Left ventricle myocardium superior (tissue), 1 donor: ENCODE measurements around the gene PPP2R5B. TPM values are rescaled to one million over a fixed set of nuclear protein-coding genes. Genes with fewer than 3 reads are reported as not detected.
A peak's percentile ranks its signal among the peaks of the same experiment; 100 is the strongest.

Experiments
- ATAC-seq: fragments of 200-7000 bp; cut with Tn5 transposase; one replicate; pipeline ENCODE4 v1.9.1; 2020; ENCODE audit warnings: mild to moderate bottlenecking, moderate library complexity
- DNase-seq: peaks from one replicate; pipeline ENCODE4 v3.0.0-alpha.2; 2020
- intact Hi-C: fragments of 100-400 bp; cut with micrococcal nuclease; formaldehyde crosslinking; loops from one replicate; pipeline ENCODE4 v1.11.0; 2022
- long read RNA-seq: library from polyadenylated mRNA; unstranded; transcript quantifications from one replicate; pipeline ENCODE4 v2.0.0, GENCODE V29; 2021
- total RNA-seq: library from RNA; stranded (reverse); fragmentation: NEBNext Ultra II Directional; extraction: Animal tissue kit (Norgen Biotek cat#: 25700); gene quantifications from one replicate; pipeline ENCODE4 v1.2.1, GENCODE V29; 2021
- donor health status: DM: no; HTN: yes; CAD: no; lungs with severe emphysema.

The PPP2R5B gene
- total RNA-seq, result 18.4 TPM
- long read RNA-seq, transcript PPP2R5B-201 (14 exons, 2,745 nt), result major isoform, 10 of 46 reads
- long read RNA-seq, partial matches to known transcripts, result 25 of 46 reads
- long read RNA-seq, other reads (novel, unspliced or antisense), result 11 of 46 reads

GRCh38 chr11:64923944-64924909 lies at the start of gene PPP2R5B:
Gene PPP2R5B, plus strand, starts transcription at chr11:64924689. Its CDS starts 1,046 bp downstream, at chr11:64925735.
- intact Hi-C loops, result no loop called here
- ATAC-seq (peak; percentile 96), DNase-seq (peak; percentile 96)

DNA sequence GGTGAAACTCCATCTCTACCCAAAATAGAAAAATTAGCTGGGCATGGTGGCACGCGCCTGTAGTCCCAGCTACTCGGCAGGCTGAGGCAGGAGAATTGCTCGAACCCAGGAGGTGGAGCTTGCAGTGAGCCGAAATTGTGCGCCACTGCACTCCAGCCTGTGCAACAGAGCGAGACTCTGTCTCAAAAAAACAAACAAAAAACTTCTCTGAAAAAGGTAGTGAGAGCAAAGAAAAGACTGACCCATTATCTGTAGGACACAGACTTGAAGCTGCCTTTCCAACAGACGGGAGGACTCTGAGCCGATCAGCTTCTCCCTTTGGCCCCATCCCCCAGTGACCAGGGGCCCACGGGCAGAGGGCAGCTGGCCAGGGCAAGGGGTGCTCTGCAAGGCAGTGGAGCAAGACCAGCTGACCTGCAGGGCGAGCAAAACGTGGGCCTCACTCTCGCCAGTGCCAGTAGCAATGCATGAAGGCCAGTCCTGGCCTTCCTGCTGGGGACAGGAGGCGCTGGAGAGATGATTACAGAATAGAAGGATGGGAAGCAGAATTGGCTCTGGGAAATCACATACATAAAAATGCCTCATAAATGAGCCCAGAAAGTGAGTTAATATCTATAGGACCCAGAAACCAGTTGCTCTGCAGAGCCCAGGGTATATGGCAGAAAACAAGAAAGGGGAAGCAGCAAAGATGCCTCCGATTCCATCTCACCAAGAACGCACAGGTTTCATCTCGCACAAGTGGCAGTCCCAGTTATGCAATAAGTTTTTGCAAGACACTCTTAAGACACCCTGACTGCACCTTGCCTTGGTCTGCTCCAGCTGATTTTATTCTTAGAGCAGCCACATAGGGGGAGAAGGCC lies 48.9 kb upstream of the PPP2R5B start:
- intact Hi-C loops, result no loop called here
- ATAC-seq, result no peak

DNA sequence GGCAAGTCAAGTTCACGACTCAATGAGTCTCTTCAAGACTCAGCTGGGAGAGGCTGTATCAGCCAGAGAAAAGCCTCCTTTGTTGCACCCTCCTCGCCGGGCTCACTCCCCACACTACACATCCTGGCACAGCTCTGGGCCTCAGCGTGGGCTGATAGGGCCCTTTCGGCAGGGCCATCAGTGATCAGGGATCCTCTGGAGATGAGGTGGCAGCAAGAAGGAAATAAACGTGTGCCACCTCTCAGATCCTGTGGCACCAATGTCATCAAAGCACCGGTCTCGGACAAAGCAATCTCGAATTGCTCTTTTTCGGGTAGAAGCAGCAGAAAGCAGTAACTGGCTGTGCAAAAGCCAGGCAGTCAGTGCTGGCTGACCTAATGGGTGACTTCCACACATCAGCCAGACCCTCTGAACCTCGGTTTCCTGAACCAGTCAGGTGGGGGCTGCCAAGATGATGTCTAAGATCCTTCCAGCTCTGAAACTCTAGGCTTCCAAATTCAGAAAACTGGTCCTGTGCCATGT lies 48.2 kb upstream of the PPP2R5B start:
- intact Hi-C loops, result no loop called here
- DNase-seq (no peak), ATAC-seq (no peak)

More for the DNA sequence above, 48.9 kb upstream of the PPP2R5B start:
- DNase-seq, result no peak

- DNase-seq, result peak; percentile 59
- intact Hi-C loops, result no loop called here
Observed at GRCh38 chr11:64876835-64877341, 47.6 kb upstream of the PPP2R5B start.

DNA sequence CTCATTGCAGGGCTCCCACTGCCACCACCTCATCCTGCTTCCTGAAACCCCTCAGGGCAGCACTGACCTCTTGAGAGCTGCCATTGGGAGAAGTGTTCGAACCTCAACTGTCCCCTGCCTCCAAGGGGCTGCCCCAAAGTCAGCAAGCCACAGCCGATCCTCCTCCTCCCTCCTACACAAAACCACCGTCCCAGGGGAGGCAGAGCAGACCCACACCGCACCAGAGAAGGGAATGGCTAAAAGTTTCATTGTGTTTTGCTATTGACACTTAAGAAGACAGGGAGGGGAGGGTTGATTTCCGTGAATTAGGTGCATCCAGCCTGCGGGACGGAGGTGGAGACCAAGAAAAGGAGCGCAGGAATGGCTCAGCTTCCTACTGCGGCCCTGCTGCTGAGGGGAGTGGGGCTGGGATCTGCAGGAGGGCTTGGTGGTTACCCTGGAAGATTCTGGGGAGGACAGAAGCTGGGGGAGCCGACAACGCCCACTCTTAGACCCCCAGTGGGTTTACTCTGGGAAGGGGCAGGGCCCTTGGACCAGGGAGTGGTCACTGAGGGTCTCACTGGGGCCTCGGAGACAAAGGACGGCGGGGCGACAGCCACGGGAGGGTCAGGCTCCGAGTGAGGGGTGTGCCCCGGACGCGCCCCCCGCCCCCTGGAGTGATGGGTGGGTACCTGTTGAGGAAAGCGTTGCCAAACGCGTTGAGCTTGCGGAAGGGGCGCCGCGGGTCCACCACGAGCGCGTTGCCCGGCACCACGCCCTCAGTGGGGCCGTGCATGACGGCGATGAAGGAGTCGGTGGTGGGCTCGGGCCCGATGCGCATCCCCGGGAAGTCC lies 46.9 kb upstream of the PPP2R5B start:
- intact Hi-C loops, result no loop called here
- no peak for DNase-seq
- ATAC-seq, result peak; percentile 8

More at GRCh38 chr11:64876835-64877341, 47.6 kb upstream of the PPP2R5B start:
- no peak for ATAC-seq

- peak; percentile 35 for ATAC-seq
- intact Hi-C loops, result no loop called here
Observed at GRCh38 chr11:64878223-64878493, 46.3 kb upstream of the PPP2R5B start.

GRCh38 chr11:64878494-64879243 lies 45.8 kb upstream of the PPP2R5B start, which contains the start of gene EHD1:
Gene EHD1, minus strand, starts transcription at chr11:64878621. Its CDS starts 157 bp downstream, at chr11:64878464.
- peak; percentile 91 for ATAC-seq
- intact Hi-C loops, result no loop called here
- DNase-seq, result peak; percentile 99

More at GRCh38 chr11:64878223-64878493, 46.3 kb upstream of the PPP2R5B start:
- DNase-seq, result no peak

GRCh38 chr11:64879244-64879900 lies 45.1 kb upstream of the PPP2R5B start:
- intact Hi-C loops, result no loop called here
- DNase-seq (no peak), ATAC-seq (peak; percentile 5)

DNA sequence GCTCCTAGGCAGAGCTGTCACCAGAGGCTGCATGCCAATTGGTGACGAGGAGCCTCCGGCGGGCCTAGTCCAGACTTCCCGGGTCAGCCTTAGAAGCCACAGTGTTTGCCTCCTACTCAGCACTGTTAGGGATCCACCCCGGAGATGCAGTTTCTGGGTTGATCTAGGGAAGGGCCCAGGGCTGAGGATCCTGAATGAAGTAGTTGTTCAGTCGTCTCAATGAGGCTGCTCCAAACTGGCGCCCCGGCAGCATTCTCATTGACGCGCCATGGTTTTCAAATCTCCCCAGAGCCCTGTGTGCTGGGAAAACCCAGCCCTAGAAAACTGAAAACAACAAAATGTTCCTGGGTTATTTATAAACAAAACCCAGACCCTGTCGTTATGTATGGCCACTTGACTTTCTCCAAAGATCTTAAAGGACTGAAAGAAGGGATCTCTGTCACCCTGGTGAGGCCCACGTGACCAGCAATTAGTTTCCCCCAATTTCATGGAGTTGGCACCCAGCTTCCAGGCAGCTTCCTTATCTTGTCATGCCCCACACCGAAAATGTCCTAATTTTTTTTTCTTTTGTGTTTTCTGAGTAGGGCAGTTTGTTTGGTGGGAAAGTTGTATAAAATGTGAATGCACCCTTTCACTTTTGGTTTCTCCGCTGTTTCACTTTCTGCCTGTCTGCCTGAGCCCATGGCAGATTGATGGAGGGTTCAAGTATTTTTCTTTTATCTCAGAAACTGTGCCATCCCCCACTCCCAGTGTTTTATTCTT lies 44.1 kb upstream of the PPP2R5B start:
- peak; percentile 59 for DNase-seq
- no peak for ATAC-seq

GRCh38 chr11:64881476-64881875 lies 43.0 kb upstream of the PPP2R5B start:
- ATAC-seq (no peak), DNase-seq (no peak)
- intact Hi-C loops, result no loop called here

More for the DNA sequence above, 44.1 kb upstream of the PPP2R5B start:
- intact Hi-C loops, result no loop called here

GRCh38 chr11:64882243-64882642 lies 42.2 kb upstream of the PPP2R5B start:
- DNase-seq (no peak), ATAC-seq (no peak)
- intact Hi-C loops, result no loop called here

GRCh38 chr11:64883575-64883974 lies 40.9 kb upstream of the PPP2R5B start:
- ATAC-seq (no peak), DNase-seq (no peak)
- intact Hi-C loops, result no loop called here

- no peak for DNase-seq
- ATAC-seq, result no peak
- intact Hi-C loops, result no loop called here
Observed at GRCh38 chr11:64884019-64884418, 40.5 kb upstream of the PPP2R5B start.

GRCh38 chr11:64885367-64886286 lies 38.9 kb upstream of the PPP2R5B start:
- no peak for ATAC-seq
- no peak for DNase-seq
- intact Hi-C loops, result no loop called here

- ATAC-seq (no peak), DNase-seq (no peak)
- intact Hi-C loops, result no loop called here
Observed at GRCh38 chr11:64887234-64887756, 37.2 kb upstream of the PPP2R5B start.
